CD4-positive, alpha-beta memory T cell (primary cell): ENCODE results near the gene TFCP2L1. TPM values are rescaled to one million over a fixed set of nuclear protein-coding genes. Genes with fewer than 3 reads are reported as not detected.

Source experiments
- CTCF ChIA-PET: fragments of 350-600 bp; sonication (Branson Sonifier 250); formaldehyde crosslinking; loops from one replicate; lab custom pipeline; 2021; ENCODE audit warnings: inconsistent platforms; ENCODE audit not compliant: partially characterized antibody; lab: Charles Lee
- POLR2A ChIA-PET: fragments of 350-600 bp; sonication (Branson Sonifier 250); formaldehyde crosslinking; loops from one replicate; lab custom pipeline; 2021; ENCODE audit not compliant: partially characterized antibody; lab: Charles Lee
- DNase-seq, 5 donors: peaks; one replicate each; pipeline versions ENCODE4 v3.0.0 to v3.0.0-alpha.2; 2020 to 2022; ENCODE audit warnings: mixed read lengths in 1 of 5
- H3K27ac ChIP-seq: one replicate; pipeline ENCODE4 v1.7.0; 2013; ENCODE audit warnings: low read depth, low read length
- H3K27me3 ChIP-seq: 2 replicates; pipeline ENCODE4 v1.7.0; 2013; ENCODE audit warnings: mild to moderate bottlenecking, low read length, moderate library complexity; ENCODE audit not compliant: insufficient read depth
- H3K36me3 ChIP-seq: 2 replicates; pipeline ENCODE4 v1.7.0; 2013; ENCODE audit warnings: mild to moderate bottlenecking, low read length, moderate library complexity; ENCODE audit not compliant: insufficient read depth
- H3K4me1 ChIP-seq: 2 replicates; pipeline ENCODE4 v1.7.0; 2013; ENCODE audit warnings: mild to moderate bottlenecking, low read length, moderate library complexity; ENCODE audit not compliant: insufficient read depth
- H3K4me3 ChIP-seq, 2 donors: one replicate each; pipeline ENCODE4 v1.7.0; 2013; ENCODE audit warnings: low read length in 2 of 2, mild to moderate bottlenecking in 1 of 2
- H3K9me3 ChIP-seq, 2 donors: one replicate each; pipeline ENCODE4 v1.7.0; 2013; ENCODE audit warnings: low read length in 2 of 2, control low read depth in 1 of 2; ENCODE audit not compliant: control insufficient read depth in 1 of 2
- H3K27ac Mint-ChIP-seq, 7 donors: one replicate each; pipeline ENCODE4 v1.8.0; 2020 to 2021; ENCODE audit warnings: mixed read lengths in 7 of 7, mild to moderate bottlenecking in 6 of 7, inconsistent platforms in 3 of 7, moderate library complexity in 3 of 7
- H3K27me3 Mint-ChIP-seq, 2 donors: one replicate each; pipeline ENCODE4 v1.8.0; 2020 to 2021; ENCODE audit warnings: mixed read lengths in 2 of 2
- H3K36me3 Mint-ChIP-seq, 2 donors: one replicate each; pipeline ENCODE4 v1.8.0; 2020 to 2021; ENCODE audit warnings: mixed read lengths in 2 of 2, inconsistent platforms in 1 of 2, mild to moderate bottlenecking in 1 of 2
- H3K4me1 Mint-ChIP-seq, 4 donors: one replicate each; pipeline ENCODE4 v1.8.0; 2020 to 2021; ENCODE audit warnings: mixed read lengths in 4 of 4, mild to moderate bottlenecking in 1 of 4
- H3K4me3 Mint-ChIP-seq, 8 donors: one replicate each; pipeline ENCODE4 v1.8.0; 2020 to 2021; ENCODE audit warnings: mixed read lengths in 8 of 8, mild to moderate bottlenecking in 7 of 8, moderate library complexity in 6 of 8, inconsistent platforms in 3 of 8
- H3K9me3 Mint-ChIP-seq, 8 donors: one replicate each; pipeline ENCODE4 v1.8.0; 2020 to 2021; ENCODE audit warnings: mixed read lengths in 8 of 8, mild to moderate bottlenecking in 5 of 8, inconsistent platforms in 3 of 8, moderate library complexity in 1 of 8
- intact Hi-C: fragments of 100-400 bp; cut with micrococcal nuclease; formaldehyde crosslinking; loops from one replicate; pipeline ENCODE4 v1.15.1; 2023
- polyA plus RNA-seq, 2 donors: library from polyadenylated mRNA; unstranded; fragments of 300-500 nt; fragmentation: Illumina TruSeq; gene quantifications; one replicate each; pipeline ENCODE4 v1.2.3, GENCODE V29; 2021
- total RNA-seq, 2 experiments: library from RNA; stranded (reverse); gene quantifications; one replicate each; pipeline ENCODE4 v1.2.3, GENCODE V29; 2021

Gene TFCP2L1
- total and polyA plus RNA-seq, 4 experiments from 2014 or later: 0.06 TPM; not detected in 3

GRCh38 chr2:121199281-121200010, 85.6 kb downstream of the TFCP2L1 start:
- Mint-ChIP-seq H3K9me3 (no peaks in the 10 kb centered on the region), H3K27ac (peak overlapping the region in 1 of 7 donors; percentile 47), H3K27me3 (no peaks in the 10 kb centered on the region), H3K4me1 (no peaks in the 10 kb centered on the region), H3K36me3 (no peaks in the 10 kb centered on the region), H3K4me3 (no peak overlapping the region)
- H3K36me3 ChIP-seq: no peaks in the 10 kb centered on the region
- H3K9me3 ChIP-seq: no peaks in the 10 kb centered on the region
- intact Hi-C loops: no loop called here
- ChIA-PET CTCF (no interaction called here), POLR2A (no interaction called here)
- H3K27me3 ChIP-seq: no peaks in the 10 kb centered on the region
- H3K27ac ChIP-seq: no peak overlapping the region
- DNase-seq: no peak
- H3K4me3 ChIP-seq: no peak overlapping the region
- no peaks in the 10 kb centered on the region for H3K4me1 ChIP-seq

- Histone ChIP-seq H3K27me3 (no peaks in the 10 kb centered on the region), H3K4me3 (no peak overlapping the region), H3K4me1 (no peaks in the 10 kb centered on the region), H3K27ac (no peak overlapping the region), H3K9me3 (no peaks in the 10 kb centered on the region), H3K36me3 (no peaks in the 10 kb centered on the region)
- CTCF ChIA-PET: no interaction called here
- Mint-ChIP-seq H3K36me3 (no peaks in the 10 kb centered on the region), H3K4me1 (no peaks in the 10 kb centered on the region), H3K27me3 (no peaks in the 10 kb centered on the region), H3K9me3 (peaks cover 0 to 3% (median 0%) of the 10 kb centered on the region in 8 donors), H3K27ac (no peak overlapping the region), H3K4me3 (no peak overlapping the region)
- no peak for DNase-seq
- POLR2A ChIA-PET: no interaction called here
- intact Hi-C loops: no loop called here
These were observed 87.5 kb downstream of the TFCP2L1 start for GRCh38 chr2:121197369-121198091.

DNA sequence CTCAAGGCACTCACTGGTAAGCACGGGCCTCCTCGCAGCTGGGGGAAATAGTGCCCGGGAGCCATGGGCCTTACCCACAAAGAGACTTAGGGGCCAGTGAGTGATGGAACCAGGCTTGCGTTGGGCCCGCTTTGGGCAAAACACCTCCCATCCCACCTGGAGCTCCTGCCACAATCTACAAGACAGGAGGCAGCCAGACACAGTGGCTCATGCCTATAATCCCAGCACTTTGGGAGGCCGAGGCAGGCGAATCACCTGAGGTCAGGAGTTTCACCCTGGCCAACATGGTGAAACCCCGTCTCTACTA, 88.2 kb downstream of the TFCP2L1 start:
- intact Hi-C loops: no loop called here
- H3K4me1 Mint-ChIP-seq: no peaks in the 10 kb centered on the region
- H3K27ac Mint-ChIP-seq: no peak overlapping the region
- Histone ChIP-seq H3K9me3 (no peaks in the 10 kb centered on the region), H3K27me3 (no peaks in the 10 kb centered on the region), H3K4me1 (no peaks in the 10 kb centered on the region), H3K4me3 (no peak overlapping the region), H3K27ac (no peak overlapping the region), H3K36me3 (no peaks in the 10 kb centered on the region)
- ChIA-PET CTCF (no interaction called here), POLR2A (no interaction called here)
- no peak overlapping the region for H3K4me3 Mint-ChIP-seq
- H3K9me3 Mint-ChIP-seq: peaks cover 0 to 3% (median 0%) of the 10 kb centered on the region in 8 donors
- no peaks in the 10 kb centered on the region for H3K27me3 Mint-ChIP-seq
- DNase-seq: no peak
- H3K36me3 Mint-ChIP-seq: no peaks in the 10 kb centered on the region

DNA sequence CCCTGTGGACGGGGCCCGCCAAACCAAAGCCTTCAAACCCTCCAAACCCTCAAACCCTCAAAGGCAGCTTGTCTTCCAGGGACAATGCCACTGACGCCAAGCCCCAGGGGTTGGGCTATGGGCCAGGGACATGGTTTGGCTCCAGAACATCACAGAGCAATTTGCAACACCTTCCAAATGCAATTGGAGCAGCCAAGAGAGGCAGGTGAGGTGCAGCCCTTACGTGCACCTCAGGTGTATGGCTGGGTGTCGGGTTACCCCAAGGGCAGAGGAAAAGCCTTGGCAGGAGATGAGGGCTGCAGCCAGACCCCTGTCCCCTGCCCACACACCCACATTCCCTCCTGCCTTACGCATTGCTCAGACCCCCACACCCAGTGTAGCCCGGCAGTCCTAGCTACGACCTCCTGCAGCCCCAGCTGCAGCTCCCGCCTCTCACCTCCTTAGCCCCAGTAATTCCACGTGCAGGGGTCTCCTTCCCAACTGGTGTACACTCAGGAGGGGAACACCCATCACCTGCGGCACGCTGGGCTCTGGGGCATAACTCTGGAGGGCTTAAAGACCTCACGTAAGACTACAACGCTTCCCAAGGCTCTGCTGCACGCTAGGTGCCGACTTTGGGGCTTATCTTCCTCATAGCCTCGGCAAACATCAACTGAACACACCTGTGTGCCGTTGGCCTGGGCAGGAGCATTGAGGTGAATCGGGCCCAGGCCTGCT, 88.7 kb downstream of the TFCP2L1 start:
- intact Hi-C loops: no loop called here
- POLR2A ChIA-PET: no interaction called here
- H3K27ac Mint-ChIP-seq: no peak overlapping the region
- no peak overlapping the region for H3K4me3 Mint-ChIP-seq
- no peaks in the 10 kb centered on the region for H3K36me3 Mint-ChIP-seq
- H3K9me3 ChIP-seq: no peaks in the 10 kb centered on the region
- DNase-seq: no peak
- H3K27me3 ChIP-seq: no peaks in the 10 kb centered on the region
- H3K4me3 ChIP-seq: no peak overlapping the region
- H3K4me1 ChIP-seq: no peaks in the 10 kb centered on the region
- H3K27me3 Mint-ChIP-seq: no peaks in the 10 kb centered on the region
- no peak overlapping the region for H3K27ac ChIP-seq
- CTCF ChIA-PET: no interaction called here
- peaks cover 0 to 3% (median 0%) of the 10 kb centered on the region in 8 donors for H3K9me3 Mint-ChIP-seq
- no peaks in the 10 kb centered on the region for H3K4me1 Mint-ChIP-seq
- no peaks in the 10 kb centered on the region for H3K36me3 ChIP-seq

GRCh38 chr2:121195036-121195435, 90.0 kb downstream of the TFCP2L1 start:
- Histone ChIP-seq H3K4me1 (no peaks in the 10 kb centered on the region), H3K27ac (no peak overlapping the region), H3K36me3 (no peaks in the 10 kb centered on the region), H3K9me3 (no peaks in the 10 kb centered on the region), H3K27me3 (no peaks in the 10 kb centered on the region), H3K4me3 (no peak overlapping the region)
- Mint-ChIP-seq H3K4me3 (no peak overlapping the region), H3K9me3 (peaks cover 0 to 3% (median 0%) of the 10 kb centered on the region in 8 donors), H3K36me3 (no peaks in the 10 kb centered on the region), H3K27me3 (no peaks in the 10 kb centered on the region), H3K4me1 (no peaks in the 10 kb centered on the region), H3K27ac (no peak overlapping the region)
- DNase-seq: no peak
- POLR2A ChIA-PET: no interaction called here
- intact Hi-C loops: no loop called here
- CTCF ChIA-PET: no interaction called here

- intact Hi-C loops: no loop called here
- Mint-ChIP-seq H3K36me3 (no peaks in the 10 kb centered on the region), H3K4me3 (no peak overlapping the region), H3K9me3 (peaks cover 0 to 3% (median 0%) of the 10 kb centered on the region in 8 donors), H3K4me1 (no peaks in the 10 kb centered on the region), H3K27me3 (no peaks in the 10 kb centered on the region), H3K27ac (no peak overlapping the region)
- Histone ChIP-seq H3K36me3 (no peaks in the 10 kb centered on the region), H3K27ac (no peak overlapping the region), H3K4me1 (no peaks in the 10 kb centered on the region), H3K9me3 (no peaks in the 10 kb centered on the region), H3K27me3 (no peaks in the 10 kb centered on the region), H3K4me3 (no peak overlapping the region)
- POLR2A ChIA-PET: no interaction called here
- CTCF ChIA-PET: no interaction called here
- DNase-seq: no peak
These were observed 90.4 kb downstream of the TFCP2L1 start for GRCh38 chr2:121194626-121195025.

- no peak overlapping the region for H3K4me3 Mint-ChIP-seq
- no peaks in the 10 kb centered on the region for H3K4me1 ChIP-seq
- no peaks in the 10 kb centered on the region for H3K27me3 ChIP-seq
- H3K27ac Mint-ChIP-seq: no peak overlapping the region
- H3K36me3 Mint-ChIP-seq: no peaks in the 10 kb centered on the region
- no peak overlapping the region for H3K4me3 ChIP-seq
- H3K9me3 Mint-ChIP-seq: peaks cover 0 to 3% (median 0%) of the 10 kb centered on the region in 8 donors
- CTCF ChIA-PET: no interaction called here
- no peaks in the 10 kb centered on the region for H3K9me3 ChIP-seq
- no peak overlapping the region for H3K27ac ChIP-seq
- intact Hi-C loops: no loop called here
- H3K27me3 Mint-ChIP-seq: no peaks in the 10 kb centered on the region
- POLR2A ChIA-PET: no interaction called here
- H3K36me3 ChIP-seq: no peaks in the 10 kb centered on the region
- DNase-seq: no peak
- no peaks in the 10 kb centered on the region for H3K4me1 Mint-ChIP-seq
These were observed 91.8 kb downstream of the TFCP2L1 start for GRCh38 chr2:121193185-121193584.
